IMR-90 (cell line): ENCODE results near the gene KRTAP19-1.

Source experiments
- BHLHE40 ChIP-seq: fragments of 150-350 bp; IDR thresholded peaks from 2 replicates; pipeline ENCODE4 v1.6.1; 2016; ENCODE audit warnings: mild to moderate bottlenecking, low read depth, low read length
- CEBPB ChIP-seq: IDR thresholded peaks from 2 replicates; pipeline ENCODE4 v1.6.1; 2012; ENCODE audit warnings: low read depth, low read length, improper control_type of control experiment
- CTCF ChIP-seq: conservative IDR thresholded peaks from 2 replicates; pipeline ENCODE4 v1.5.1; 2012; ENCODE audit warnings: mild to moderate bottlenecking, low read depth, low read length, improper control_type of control experiment
- ELK1 ChIP-seq: fragments of 150-350 bp; IDR thresholded peaks from 2 replicates; pipeline ENCODE4 v1.6.1; 2016; ENCODE audit warnings: low read depth, mild to moderate bottlenecking, low read length, moderate library complexity, borderline replicate concordance
- NFE2L2 ChIP-seq: fragments of 150-350 bp; IDR thresholded peaks from 2 replicates; pipeline ENCODE4 v1.6.1; 2016; ENCODE audit warnings: low read depth, mild to moderate bottlenecking, low read length
- POLR2A ChIP-seq: IDR thresholded peaks from 2 replicates; pipeline ENCODE4 v1.6.1; 2012; ENCODE audit warnings: mild to moderate bottlenecking, low read depth, low read length
- RAD21 ChIP-seq: IDR thresholded peaks from 2 replicates; pipeline ENCODE4 v1.6.1; 2012; ENCODE audit warnings: low read length, improper control_type of control experiment
- RFX5 ChIP-seq: IDR thresholded peaks from 2 replicates; pipeline ENCODE4 v1.8.0; 2012; ENCODE audit warnings: low read depth, mild to moderate bottlenecking, low read length, moderate library complexity

- no peak for TF ChIP-seq BHLHE40
- TF ChIP-seq CTCF = no peak
- no peak for TF ChIP-seq POLR2A
- no peak for TF ChIP-seq RAD21
- no peak for TF ChIP-seq RFX5
- no peak for TF ChIP-seq ELK1
- TF ChIP-seq NFE2L2 = no peak
- TF ChIP-seq CEBPB = no peak
Measured at GRCh38 chr21:30430170-30430655, 50.0 kb downstream of the KRTAP19-1 start, which contains the start of gene KRTAP13-4.
